C4-2B (cell line): Measurements from ENCODE around the gene R3HCC1L.

Source experiments
- CTCF ChIP-seq: fragments of 450-650 bp; conservative IDR thresholded peaks from 2 replicates; pipeline ENCODE4 v1.5.1; 2017; ENCODE audit warnings: mild to moderate bottlenecking
- ZFX ChIP-seq: fragments of 450-650 bp; IDR thresholded peaks from 2 replicates; pipeline ENCODE4 v1.6.1; 2017

- TF ChIP-seq CTCF (no peak), ZFX (no peak)
Measured at GRCh38 chr10:98244141-98244540, 109.7 kb downstream of the R3HCC1L start.
